ENCODE data around the gene CTNNA3.

DNA sequence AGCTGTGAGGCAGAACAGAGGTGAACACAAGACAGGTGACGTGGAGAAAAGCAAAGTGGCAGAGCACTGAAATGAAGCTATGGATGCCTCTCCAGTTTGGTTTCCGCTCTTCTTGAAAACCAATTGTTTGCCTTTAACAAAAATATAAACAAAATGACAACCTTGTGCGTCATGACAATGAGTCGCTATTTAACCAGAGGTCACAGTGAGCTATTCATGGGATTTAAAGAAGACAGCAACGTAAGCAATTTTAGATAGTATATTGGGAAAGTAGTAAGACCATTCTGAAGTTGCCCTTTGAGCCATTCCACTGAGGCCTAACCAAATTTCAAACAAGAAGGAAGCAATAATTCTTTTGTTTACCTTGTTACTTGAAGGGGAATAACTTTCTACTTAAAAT is 785.3 kb downstream of the CTNNA3 start:
- TF ChIP-seq CTCF (IDR thresholded peaks at IDR 0.05; ENCODE audit: extremely low read depth in 1 of 2, insufficient read depth in 1 of 2, low read depth in 1 of 2, low read length in 2 of 2) (no peak), GATA2 (IDR thresholded peaks at IDR 0.05; ENCODE audit: insufficient read depth, insufficient read length, low read depth, low read length) (no peak), POLR2A (IDR thresholded peaks at IDR 0.05; ENCODE audit: low read depth, low read length) (no peak), JUN (IDR thresholded peaks at IDR 0.05; ENCODE audit: borderline replicate concordance, insufficient read depth, insufficient read length, low read depth) (no peak), EZH2 (IDR thresholded peaks at IDR 0.05; ENCODE audit: borderline replicate concordance, low read depth, low read length, severe bottlenecking) (no peak)
